ENCODE data around the gene TRA2A. TPM values are rescaled to one million over a fixed set of nuclear protein-coding genes. Genes with fewer than 3 reads are reported as not detected.
"Not testable (repeated sequence)": the region's sequence is repeated elsewhere in the genome, so short reads cannot be mapped to it uniquely, and the experiment has no call there.

Gene TRA2A
- polyA plus RNA-seq, 1 donor: 125 TPM

DNA sequence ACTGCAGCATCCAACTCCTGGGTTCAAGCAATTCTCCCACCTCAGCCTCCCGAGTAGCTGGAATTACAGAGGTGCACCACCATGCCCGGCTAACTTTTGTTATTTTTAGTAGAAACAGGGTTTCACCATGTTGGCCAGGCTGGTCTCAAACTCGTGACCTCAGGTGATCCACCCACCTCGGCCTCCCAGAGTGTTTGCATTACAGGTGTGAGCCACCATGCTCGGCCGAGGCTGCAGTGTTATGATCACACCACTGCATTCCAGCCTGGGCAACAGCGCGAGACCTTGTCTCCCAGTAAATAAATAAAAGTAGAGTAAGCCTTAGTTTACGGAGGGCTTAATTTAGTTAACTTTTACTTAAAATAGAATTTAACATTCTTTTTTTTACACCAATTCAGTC is 37.8 kb downstream of the TRA2A start:
- DNase-seq (ENCODE audit: low read depth): no peak

DNA sequence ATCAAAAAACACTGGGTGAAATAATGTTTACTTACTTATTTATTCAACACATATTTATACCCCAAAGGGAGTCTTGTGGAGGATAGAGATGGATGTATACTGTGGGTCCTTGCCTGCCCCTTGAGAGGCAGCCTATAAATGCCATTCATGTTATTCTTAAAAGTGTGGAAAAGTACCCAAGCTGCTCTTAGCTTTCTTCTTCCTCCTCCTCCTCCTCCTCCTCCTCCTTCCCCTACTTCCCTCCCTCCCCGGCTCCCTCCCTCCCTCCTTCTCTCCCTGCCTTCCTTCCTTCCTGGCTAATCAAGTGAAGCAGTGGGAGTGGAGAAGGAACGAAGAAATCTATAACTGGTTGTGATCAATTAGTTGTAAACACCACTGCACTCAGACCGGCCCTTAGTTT is 40.3 kb downstream of the TRA2A start:
- DNase-seq (ENCODE audit: low read depth): no peak

DNA sequence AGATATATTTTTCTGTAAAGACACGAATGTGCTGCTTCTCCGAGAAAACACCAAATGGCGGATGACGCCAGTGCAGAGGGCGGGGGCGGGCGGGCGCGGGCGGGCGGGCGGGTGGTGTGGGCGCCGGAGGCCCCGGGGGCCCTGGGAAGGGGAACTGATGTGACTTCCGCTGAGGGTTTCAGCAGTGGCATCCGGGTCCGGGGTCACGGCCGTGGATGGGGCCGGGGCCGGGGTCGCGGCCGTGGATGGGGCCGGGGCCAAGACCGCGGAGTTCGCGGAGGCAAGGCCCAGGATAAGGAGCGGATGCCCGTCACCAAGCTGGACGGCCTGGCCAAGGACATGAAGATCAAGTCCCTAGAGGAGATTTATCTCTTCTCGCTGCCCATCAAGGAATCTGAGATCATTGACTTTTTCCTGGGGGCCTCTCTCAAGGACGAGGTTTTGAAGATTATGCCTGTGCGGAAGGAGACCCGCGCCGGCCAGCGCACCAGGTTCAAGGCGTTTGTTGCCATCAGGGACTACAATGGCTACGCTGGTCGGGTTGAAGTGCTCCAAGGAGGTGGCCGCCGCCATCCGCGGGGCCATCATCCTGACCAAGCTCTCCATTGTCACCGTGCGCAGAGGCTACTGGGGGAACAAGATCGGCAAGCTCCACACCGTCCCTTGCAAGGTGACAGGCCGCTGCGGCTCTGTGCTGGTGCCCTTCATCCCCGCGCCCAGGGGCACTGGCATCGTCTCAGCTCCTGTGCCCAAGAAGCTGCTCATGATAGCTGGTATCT is 41.2 kb downstream of the TRA2A start:
- DNase-seq (ENCODE audit: low read depth): no peak

DNA sequence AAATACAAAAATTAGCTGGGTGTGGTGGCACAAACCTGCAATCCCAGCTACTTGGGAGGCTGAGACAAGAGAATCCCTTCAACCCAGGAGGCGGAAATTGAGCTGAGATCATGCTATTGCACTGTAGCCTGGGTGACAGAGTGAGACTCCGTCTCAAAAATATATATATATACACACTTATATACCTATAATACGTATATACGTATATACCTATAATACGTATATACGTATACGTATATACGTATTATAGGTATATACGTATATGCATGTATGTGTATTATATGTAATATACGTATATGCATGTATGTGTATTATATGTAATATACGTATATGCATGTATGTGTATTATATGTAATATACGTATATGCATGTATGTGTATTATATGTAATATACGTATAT is 43.1 kb downstream of the TRA2A start:
- not testable (repeated sequence) for DNase-seq (ENCODE audit: low read depth)

DNA sequence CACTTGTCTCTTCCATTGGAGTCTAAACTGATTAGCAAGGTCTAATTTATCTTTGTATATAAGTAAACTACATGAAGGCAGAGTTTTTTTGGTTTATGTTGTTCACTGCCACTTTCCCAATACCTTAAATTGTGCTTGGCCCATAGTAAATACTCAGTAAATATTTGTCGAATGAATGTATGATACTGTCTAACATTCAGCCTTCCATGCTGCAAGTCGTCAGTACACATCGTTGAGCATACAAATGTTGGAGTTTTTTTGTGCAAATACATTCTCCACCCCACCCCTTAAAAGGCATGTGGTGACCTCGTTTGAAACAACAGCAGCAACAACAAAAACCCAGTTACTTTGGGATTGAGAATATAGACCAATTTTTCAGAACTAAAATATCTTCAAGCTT is 44.1 kb downstream of the TRA2A start:
- DNase-seq (ENCODE audit: low read depth): no peak

DNA sequence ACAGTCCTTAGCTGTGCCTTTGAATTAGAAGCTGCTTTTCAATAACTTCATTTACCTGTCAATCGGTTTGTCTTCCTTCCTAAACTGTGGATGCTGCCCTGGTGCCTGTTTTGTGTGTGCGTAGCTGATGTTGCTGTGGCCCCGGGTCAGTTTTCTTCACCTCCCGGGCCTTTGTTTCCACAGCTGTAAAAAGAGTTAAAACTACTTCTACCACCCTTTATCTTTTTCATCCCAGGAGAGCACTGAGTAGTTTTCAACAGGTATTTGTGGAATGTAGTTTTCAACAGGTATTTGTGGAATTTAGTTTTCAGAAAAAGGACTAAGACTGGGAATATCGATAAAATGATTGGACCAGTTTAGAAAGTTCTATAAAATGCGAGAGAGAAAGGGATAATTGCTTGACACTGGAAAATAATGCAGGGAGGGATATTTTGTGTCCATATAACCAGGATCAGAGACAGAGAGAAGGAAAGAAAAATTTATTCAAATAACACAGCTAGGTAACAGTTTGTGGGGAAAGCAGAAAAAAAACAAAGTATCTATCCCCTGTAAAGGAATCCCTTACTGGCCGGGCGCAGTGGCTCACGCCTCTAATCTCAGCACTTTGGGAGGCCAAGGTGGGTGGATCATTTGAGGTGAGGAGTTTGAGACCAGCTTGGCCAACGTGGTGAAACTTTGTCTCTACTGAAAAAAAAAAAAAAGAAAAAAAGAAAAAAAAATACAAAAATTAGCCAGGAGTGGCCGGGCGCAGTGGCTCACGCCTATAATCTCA is 45.6 kb downstream of the TRA2A start:
- no peak for DNase-seq (ENCODE audit: low read depth)

DNA sequence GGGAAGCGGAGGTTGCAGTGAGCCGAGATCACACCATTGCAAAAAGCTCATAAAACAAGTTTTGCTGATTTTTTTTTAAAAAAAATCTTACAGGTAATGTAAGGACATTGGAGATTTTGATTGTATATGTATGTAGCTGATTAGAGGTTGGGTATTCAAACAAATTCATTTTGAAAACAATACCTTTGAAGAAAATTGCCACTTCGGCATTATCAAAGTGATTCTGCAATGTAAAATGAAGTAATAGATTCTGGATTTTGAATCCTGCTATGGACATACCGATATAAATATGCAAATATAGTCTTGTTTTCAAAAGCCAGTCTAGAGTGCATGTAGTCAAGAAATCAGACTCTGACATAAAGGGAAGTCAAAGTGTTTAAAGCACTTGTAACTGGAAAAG is 49.1 kb downstream of the TRA2A start:
- no peak for DNase-seq (ENCODE audit: low read depth)

DNA sequence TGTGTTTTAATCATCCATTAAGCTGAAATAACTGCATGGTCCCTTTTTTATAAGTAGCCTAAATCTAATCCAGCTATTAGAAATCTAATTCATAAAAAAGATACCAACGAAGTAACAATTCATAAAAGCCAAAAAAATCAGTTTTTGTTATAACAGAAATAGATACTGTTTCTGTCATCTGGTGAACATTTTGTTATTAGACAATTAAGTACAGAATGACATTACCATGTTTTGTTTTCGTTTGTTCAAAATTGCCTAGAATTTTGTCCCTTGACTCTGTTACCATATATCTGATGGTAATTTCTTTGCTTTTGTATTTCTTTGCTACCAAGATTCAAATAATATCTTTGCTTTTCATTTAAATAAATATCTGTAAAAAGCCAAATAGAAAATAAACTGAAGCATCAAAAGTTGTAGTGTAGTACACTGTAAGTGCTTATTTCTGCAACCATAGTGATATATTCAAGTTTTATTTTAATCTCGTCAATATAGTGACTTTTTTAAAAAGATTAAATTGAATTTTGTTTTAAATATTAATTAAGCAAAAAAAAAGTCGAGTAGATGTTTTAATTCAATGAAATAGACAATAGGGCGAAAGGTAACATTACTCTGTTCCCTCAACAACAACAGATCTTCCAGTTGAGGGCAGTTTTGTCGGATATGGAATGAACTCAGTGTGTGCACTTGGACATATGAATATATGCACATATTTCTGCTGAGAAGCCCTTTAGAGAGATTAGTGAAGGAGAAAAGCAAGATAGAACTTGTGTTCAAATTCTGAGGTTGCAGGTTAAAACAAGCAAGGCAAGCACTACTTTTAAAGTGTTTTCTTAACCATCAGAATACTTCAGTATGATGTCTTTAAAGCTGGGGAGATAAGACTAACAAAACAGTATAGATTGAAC is 53.6 kb downstream of the TRA2A start:
- DNase-seq (ENCODE audit: low read depth): no peak

DNA sequence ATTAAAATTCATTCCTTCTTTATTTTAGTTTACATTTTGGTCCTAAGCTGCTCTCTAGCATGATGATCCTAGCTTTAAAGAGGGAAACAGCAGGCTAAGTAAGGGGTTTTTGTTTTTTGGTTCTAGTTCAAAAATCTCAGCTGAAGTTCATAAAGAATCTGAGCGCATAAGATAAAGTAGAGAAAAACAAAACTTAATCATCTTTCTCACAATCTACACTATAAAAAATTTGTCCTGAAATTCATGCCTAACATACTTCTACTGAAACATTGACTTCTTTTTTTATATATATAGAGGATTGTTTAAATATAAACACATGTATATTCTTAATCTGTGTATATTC is 54.7 kb downstream of the TRA2A start:
- DNase-seq (ENCODE audit: low read depth): no peak

DNA sequence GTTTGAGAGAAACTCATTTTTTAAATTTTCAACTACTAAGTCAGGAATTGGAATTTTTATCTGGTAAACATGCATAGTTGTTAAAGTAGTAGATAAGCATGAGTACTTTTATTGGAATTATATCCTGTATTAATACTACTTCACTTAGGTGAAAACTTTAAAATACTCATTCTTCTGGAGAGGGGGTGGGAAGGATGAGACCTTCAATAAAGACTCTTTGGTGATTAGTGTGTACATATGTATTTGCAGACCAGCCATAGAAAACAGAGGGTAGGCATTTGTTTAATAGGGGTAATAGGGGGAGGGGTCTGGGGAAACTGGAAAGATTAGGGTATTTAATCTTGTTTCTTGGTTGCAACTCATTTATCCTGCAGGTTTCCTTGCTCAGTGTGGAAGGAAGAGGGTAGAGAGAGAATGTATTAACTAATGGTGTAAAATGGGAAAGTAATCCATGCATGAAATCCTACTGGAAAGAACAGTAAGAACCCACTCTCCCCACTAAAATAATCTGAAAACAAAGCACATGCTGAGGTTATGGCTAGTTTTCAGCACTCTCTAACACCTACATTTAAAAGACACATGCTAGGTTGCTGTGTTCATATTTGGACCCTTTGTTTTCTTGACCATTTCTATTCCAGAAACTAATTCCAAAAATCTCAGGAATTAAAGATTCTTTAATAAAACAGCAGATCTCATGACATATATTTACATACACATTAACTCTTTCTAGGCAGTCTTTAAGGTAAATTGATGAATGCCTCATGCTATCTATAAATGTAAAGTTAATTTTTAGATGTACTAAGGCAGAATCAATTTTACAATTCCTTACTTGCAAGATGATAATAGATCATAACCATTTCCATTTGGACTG is 55.3 kb downstream of the TRA2A start:
- no peak for DNase-seq (ENCODE audit: low read depth)

DNA sequence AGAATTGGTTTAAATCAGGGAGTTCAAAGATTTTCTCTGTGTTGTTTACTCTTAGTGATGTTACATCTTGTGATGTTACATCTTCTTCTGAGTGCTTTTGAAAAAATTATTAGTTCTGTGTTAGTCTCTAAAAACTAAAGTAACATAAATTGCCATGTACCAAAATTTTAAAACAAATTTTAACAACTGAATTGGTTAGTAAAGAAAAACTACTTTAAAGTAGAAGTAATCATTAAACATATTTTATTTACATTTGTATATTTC is 56.3 kb downstream of the TRA2A start:
- no peak for DNase-seq (ENCODE audit: low read depth)

DNA sequence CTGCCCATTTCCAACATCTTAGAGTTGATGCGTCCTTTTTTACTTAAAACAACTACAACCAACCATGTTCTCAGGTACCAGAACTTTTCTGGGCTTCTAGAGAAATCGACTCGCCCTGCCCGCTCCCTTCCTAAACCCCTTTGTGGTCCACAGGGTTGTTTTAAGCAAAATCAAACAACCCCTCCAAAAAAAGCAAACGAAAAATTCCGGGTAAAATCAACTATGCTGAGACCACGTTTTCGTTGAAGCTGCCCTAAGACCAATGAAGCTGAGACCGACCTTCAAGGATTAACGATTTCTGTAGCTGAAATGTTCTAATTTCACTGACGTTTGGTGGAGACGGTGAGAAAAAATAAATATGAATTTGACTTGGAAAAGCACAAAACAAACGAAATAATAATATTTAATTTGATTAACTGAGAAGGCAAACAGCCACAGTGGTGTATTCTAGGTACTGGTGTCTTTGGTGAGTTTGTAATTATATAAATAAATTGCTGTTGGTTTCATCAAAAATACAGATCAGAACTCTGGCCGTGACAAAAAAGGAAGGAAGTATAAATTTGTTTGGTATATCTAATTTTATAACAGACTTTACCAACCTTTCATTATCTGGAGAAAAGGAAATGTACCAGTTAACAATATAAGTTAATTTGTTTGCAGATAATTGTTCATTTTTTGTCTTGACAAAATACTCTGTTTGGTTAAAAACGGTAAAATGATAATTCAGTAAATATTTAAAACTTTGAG is 56.8 kb downstream of the TRA2A start:
- DNase-seq (ENCODE audit: low read depth): no peak

DNA sequence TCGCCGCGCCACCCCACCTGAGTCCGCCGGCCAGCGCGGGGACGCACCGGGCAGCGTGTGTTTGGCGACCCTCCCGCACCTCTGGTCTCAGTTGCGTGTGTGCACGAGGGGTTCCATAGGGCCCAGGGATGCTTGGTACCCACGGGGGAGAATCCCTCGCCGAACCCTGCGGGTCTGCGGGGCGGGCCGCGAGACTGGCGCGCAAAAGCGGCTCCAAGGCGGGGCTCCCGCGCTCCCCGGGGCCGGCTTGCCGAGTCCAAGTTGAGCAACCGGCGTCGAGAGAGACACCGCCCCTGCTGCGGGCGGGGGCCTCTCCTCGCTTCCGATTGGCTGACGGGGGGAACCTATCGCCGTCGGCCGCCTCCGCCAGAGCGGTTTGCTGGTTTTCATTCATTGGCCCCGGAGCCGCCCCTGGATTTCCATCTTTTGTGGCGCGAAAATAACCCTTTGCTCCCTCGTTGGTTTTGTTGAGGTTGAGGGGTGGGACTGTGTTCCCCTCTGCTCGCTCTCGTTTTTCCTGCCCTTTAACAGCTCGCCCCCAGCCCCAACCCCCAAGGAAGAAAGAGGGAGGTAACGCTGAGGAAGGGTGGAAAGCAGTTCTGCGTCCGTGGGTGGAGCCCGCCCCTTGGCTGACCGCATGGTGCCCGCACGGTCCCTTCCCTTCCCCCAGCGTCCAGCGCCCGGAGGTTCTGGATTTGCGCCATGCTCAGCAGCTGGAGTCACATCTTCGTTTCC is 57.5 kb downstream of the TRA2A start:
- DNase-seq (ENCODE audit: low read depth): peak; percentile 82

DNA sequence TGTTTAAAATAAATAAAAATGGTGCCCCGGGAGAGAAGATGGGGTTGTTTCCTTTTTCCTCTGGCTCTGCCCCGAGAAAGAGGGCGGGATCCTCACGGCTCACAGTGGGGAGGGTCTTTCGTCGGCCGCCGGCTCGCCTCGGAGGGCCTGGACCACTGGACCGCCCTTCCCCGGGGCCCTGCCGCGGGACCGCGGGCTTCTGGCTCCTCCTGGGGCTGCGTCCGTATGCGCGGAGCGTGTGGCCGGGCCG is 58.0 kb downstream of the TRA2A start:
- no peak for DNase-seq (ENCODE audit: low read depth)

DNA sequence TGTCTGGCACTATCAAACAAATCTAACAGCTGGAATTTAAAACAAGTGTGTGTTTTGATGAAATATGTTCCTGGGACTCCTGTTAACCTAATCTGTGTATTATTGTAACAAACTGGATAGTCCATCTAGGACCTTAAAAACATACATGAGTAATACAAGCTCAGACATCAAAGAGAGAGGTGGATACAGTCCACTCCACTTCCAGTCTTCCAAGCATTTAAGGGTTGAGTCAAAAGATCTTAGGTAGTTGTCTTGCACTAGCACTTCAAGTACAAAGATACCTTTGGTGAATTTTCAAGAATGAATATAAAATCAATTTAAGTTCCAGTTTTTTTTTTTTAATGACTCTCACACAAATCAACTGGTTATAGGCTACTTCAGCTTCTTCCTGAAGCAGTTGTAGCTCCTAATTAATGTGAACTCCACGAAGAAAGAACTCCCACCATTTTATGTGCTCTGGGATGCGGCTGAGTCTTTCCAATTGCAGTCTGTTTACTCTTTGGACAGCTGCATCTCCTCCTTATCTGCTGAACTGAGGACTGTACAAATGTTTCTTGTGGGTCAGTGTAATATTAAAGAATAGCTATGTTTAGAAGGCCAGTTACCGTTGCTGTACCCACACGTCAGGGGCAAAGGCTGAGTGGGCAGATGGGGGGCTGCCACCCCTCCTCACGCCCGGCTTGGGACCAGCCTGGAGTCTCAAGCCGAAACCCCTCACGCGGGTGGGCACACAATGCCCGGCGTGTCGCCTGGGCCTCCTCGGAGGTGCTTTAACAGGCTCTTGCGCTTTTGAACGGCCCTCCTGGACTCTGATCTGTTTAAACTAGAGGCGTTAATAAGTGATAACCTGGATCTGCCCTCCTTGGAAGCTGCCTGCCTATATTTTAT is 58.6 kb downstream of the TRA2A start:
- no peak for DNase-seq (ENCODE audit: low read depth)

DNA sequence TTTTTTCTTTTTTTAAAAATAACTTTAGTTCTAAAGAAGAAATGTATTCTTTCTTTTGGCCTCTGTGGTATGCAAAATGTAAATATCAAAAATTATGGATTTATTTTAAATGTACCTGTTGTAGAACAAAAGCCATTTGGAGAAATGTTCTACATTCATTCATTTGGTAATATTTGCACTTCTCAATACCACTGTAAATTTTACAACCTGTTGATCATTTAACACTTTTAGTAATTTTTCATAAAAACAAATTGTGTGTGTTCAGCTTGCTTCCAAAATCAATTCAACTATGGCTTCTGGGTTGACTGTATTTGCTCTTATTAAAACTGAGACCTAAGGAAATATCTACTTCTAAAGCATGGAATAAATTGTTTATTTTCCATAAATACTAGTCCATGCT is 59.2 kb downstream of the TRA2A start:
- no peak for DNase-seq (ENCODE audit: low read depth)

DNA sequence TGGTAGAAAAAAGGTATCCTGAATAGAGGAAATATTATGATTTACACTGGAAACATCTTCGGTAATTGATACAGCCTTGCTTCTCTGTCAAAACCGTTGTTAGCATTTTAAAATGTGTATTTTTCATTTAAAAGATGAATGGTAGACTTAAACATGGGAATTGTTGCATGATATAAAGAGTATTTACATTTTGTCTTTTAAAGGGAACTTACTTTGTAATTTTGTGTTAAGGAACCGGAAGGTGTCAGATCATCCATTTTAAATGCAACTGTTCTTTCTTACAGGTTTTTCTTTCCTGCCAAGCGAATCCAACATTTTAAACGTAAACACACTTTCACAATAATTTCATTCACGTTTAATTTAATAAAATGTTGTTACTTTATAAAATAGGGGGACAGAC is 59.7 kb downstream of the TRA2A start:
- no peak for DNase-seq (ENCODE audit: low read depth)

DNA sequence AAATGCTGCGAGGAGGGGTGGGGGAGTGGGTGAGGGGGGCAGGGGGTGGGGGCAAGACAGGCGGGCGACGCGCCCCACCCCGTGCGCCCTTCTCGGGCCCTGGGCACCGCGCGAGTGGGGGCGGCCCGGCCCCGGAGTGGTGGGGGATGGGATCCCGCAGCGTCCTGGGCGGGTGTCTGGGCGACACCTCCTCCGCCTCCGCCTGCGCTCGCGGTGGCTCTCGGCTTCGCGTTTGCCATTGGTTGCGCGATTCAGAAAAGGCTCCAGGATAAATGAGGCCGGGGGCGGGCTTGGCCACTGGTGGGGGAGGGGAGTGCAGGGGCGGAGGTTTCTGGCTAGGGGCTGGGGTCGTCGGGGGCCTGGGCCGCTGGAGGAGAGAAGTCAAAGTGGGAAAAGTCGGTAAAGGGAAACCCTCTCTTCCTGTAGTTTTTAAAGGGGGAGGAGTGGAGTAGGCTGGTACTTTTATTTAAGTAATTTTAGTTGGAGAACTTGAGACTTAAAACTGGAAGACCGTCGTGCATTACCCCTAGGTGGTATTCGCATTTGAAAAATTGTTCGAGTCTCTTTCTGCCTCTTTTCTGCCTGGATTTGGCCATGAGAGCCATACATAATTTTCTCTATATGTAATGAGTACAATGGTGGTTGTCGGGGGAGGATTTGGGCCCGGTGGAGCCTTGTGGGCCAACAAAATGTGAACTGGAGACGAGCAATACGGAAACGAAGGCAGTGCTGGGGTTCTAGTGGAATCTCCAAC is 60.5 kb downstream of the TRA2A start:
- no peak for DNase-seq (ENCODE audit: low read depth)

Measured in forelimb muscle (tissue), 1 donor.